ENCODE measurements around the gene EPB41L3.

The EPB41L3 gene

DNA sequence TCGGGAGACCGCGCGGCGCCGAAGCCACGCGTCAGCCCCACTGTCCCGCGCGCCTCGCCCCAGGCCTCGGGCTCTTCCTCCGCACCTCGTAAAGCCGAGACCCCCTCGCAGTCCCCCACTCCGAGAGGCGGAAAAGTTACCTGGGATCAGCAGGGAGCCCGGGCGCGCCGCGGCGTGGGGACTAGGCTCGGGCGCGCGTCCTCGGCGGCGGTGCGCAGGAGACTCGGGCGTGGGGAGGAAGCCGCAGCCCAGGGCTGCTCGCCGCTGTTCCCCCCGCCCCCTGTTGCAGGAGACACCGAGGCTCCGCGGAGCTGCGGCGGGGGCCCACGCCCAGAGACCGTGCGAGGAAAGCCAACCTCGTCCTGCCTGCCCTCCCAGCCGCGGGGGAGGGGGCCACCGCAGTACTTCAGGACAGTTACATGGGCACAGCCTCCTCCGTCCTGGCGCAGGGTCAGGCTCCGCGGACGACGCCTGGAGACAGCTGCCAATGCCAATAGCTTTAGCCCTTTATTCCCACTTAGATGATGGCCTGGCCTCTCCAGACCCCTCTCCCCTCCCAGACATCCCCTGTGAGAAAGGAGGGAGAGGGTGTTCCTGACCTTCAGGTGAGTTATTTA lies at the start of gene EPB41L3:
Gene EPB41L3 (minus strand): TSS at position 225 of the 617 bp plus-strand sequence. CDS start 54,814 bp downstream, outside the sequence.
- DNase-seq (ENCODE audit: extremely low spot score): no peak
- CTCF ChIA-PET: no interaction called here
- no peak for TF ChIP-seq CTCF (IDR thresholded peaks at IDR 0.05; ENCODE audit: control extremely low read depth, extremely low read depth, low read depth, missing control alignments)
- POLR2A ChIA-PET: no interaction called here

DNA sequence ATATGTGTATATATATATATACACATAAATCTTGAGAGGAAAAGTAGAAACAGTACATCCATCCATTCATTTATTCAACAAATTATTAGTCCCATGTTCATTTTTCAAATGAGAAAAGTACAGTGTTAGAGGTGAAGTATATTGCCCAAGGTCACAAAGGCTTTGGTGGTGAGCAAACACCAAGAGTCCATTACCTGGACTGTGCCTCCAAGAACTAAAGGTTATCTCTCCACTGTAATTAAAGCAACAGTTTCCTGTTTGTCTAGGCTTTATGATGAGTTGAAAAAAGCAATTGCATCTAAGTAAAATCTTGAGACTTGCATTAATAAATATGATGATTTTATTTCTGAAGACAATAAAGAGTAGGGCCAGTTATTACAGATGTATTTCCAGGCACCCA lies 44.7 kb upstream of the EPB41L3 start:
- POLR2A ChIA-PET: no interaction called here
- no peak for DNase-seq (ENCODE audit: extremely low spot score)
- TF ChIP-seq CTCF (IDR thresholded peaks at IDR 0.05; ENCODE audit: control extremely low read depth, extremely low read depth, low read depth, missing control alignments): no peak
- CTCF ChIA-PET: no interaction called here

DNA sequence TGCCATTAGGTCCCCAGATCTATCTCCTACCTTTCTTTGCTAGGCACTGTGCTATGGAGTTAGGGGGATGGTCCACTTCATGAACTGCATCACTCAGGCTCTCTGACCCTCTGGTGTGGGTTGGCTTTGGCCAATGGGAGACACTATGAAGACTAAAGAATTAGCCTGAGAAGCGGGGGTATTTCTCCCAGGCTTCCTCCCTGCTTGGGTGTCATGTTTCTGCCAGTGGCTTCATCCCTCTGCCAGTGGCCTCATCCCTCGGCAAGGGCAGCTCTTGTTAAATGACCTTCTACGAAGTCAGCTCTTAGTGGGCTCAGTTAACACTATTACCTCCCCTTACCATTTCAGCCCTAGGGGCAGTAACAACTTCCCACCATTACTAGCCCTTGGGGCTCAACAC lies 41.9 kb upstream of the EPB41L3 start:
- TF ChIP-seq CTCF (IDR thresholded peaks at IDR 0.05; ENCODE audit: control extremely low read depth, extremely low read depth, low read depth, missing control alignments): no peak
- DNase-seq (ENCODE audit: extremely low spot score): no peak
- POLR2A ChIA-PET: no interaction called here
- CTCF ChIA-PET: interaction anchor here (1.7 kb wide), 1 partner anchor 10 kb away, joined by 5 read pairs; no protein-coding TSS in a partner anchor

DNA sequence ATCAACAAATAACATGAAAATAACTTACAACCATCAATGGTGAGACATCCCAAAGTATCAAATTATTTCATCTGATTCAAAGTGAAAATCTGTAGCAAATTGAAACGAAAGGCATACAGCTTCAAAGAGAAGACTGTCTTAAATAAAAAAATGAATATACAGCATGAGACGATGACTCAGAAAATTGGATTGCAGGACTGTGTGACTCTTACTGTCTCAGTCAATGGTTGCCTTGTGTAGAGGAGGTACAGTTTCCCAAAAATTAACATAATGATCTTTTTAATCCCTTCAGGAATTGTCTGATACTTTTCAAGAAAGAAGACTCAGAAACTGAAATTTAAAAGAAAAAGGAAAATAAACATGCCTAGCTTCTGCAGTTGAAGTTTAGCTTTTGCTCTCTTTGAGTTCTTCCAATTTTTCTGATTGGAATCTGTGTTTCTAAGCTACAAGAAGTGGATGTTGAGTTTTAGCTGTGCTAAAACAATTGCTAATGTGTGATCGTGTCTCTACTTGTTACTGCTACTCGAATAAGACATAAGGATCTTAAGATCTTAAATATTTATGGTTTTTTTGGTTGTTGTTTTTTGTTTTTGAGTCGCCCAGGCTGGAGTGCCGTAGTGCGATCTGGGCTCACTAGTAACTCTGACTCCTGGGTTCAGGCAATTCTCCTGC lies 41.1 kb upstream of the EPB41L3 start:
- CTCF ChIA-PET: interaction anchor here (1.7 kb wide), 1 partner anchor 10 kb away, joined by 5 read pairs; no protein-coding TSS in a partner anchor

DNA sequence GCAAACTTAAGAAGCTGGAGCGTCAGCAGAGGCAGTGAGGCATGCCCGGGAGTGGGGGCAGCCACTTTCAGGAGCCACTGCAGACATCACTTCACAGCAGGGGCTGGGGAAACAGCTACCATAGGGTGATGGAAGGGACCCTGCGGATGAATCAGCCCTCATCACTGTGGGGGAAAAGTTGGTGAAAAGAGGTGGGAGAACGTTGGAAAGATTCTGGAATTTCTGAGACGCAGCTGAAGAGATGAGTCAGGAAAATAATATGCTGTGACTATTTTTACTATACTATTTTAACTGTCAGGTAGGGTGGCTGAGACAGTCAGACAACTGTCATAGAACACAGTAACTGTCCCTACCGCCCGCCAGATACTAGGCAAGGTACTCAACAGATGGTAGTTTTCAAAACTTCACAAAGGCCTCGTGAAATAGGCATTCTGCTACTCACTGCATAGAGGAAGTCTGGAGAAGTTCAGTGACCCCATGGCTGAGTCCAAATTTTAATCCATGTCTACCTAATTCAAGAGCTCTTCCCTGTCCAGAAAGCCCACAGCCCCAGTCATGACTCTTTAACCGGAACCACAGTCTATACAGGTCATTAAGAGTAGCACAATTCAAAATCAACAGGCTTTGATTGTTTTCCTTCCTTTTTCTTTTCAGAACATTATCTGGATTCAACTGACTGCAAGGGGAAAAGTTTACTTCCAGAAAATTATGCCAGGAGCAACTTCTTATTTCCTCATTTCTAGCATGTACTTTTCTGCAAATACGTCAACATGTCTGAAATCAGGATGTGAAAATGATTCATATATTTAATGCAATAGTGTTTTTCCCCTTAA lies 39.3 kb upstream of the EPB41L3 start:
- no peak for DNase-seq (ENCODE audit: extremely low spot score)
- no peak for TF ChIP-seq CTCF (IDR thresholded peaks at IDR 0.05; ENCODE audit: control extremely low read depth, extremely low read depth, low read depth, missing control alignments)
- ChIA-PET CTCF (interaction anchor here (1.7 kb wide), 1 partner anchor 8 kb away, joined by 5 read pairs; no protein-coding TSS in a partner anchor), POLR2A (no interaction called here)

More for the DNA sequence above, 41.1 kb upstream of the EPB41L3 start:
- no peak for DNase-seq (ENCODE audit: extremely low spot score)
- TF ChIP-seq CTCF (IDR thresholded peaks at IDR 0.05; ENCODE audit: control extremely low read depth, extremely low read depth, low read depth, missing control alignments): no peak
- POLR2A ChIA-PET: no interaction called here

DNA sequence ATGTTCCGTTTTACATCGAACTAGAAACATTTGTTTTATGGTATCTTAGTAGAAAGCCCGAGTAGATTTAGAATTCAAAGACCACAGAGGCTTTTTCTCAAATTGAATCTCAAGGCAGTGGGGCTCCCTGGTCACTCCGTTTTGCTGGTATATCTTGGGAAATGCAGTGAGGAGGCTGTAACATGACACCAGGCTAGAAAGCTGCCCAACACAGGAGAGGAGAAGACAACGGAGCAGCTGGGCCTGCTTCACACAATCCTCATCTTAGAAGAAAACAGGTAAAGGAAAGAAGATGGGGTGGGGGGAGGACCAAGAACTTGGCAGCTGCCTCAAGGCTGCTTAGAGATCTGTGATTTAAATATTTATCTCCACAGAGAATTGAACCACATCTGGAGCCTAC lies 38.3 kb upstream of the EPB41L3 start:
- ChIA-PET POLR2A (no interaction called here), CTCF (no interaction called here)
- DNase-seq (ENCODE audit: extremely low spot score): no peak
- no peak for TF ChIP-seq CTCF (IDR thresholded peaks at IDR 0.05; ENCODE audit: control extremely low read depth, extremely low read depth, low read depth, missing control alignments)
